ENCODE data around the gene MCF2L2.
"Not testable (repeated sequence)": the region's sequence is repeated elsewhere in the genome, so short reads cannot be mapped to it uniquely, and the experiment has no call there.

Gene MCF2L2

DNA sequence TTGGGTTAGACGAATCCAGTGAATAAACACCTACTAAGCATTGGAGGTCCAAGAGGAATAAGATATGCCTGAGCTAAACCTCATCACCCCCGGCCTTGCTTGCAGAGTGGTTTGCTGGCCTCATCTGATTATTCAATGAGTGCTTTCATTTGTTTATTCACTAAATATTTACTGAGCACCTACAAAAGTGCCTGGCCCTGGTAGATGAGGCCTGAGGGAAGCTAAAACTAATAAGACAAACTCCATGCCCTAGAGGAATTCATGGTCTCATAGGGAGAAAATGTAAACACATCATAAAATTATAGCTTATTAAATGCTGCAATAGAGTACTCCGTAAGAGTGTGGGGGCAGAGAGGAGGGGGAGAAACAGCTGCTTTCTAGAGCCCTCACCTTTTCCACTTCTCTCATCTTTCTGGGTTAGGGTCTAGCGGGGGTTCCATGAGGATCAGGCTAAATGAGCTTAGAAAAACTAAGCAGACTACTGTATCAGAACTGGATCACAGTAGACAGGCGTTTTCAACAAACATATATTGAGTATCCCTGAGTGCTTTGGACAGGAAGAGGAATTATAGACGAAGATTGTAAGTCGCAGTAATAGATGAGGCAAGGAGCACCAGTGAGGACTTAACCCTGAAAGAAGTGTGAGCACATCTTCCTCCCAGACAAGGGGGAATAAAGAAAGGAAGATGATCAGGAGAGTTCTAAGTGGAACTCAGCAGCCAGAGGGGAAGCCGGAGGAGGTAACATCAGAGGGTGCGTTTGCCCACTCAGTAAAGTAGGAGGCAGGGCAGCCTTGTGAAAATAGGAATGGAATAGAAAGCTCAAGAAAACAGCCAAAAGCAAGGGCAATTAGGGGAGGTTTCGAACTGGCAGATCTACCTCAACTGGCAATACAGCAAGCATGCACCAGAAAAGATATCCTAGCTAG is 234.4 kb downstream of the MCF2L2 start:
- no peak for DNase-seq

DNA sequence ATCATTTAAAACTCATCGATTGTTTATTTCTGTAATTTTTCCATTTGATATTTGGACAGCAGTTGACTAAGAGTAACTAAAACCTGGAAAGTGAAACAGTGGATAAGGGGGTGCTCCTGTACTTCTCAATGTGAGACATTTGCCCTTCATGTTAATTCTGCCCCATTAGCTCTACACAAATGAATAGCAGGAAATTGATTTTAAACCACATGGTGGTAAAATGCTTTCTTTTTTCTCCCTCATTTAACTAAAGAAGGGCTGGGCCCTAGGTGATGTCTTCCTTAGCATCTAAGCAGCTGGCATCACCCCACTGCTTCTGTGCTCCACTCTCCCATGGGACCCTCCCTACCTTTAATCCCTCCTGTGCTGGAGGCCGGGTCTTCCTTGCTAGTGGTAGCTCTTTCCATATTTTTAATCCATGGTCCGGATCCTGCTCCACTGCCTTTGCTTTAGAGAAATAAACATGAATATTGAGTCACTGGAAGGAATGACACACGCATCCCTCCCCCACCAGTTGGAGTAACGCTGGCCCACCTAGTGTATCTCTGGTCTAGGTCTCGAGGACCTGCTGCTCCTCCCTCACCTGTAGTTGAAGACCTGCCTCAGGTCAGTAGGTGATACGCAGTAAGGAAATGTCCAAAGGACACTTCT is 235.6 kb downstream of the MCF2L2 start:
- DNase-seq = no peak

DNA sequence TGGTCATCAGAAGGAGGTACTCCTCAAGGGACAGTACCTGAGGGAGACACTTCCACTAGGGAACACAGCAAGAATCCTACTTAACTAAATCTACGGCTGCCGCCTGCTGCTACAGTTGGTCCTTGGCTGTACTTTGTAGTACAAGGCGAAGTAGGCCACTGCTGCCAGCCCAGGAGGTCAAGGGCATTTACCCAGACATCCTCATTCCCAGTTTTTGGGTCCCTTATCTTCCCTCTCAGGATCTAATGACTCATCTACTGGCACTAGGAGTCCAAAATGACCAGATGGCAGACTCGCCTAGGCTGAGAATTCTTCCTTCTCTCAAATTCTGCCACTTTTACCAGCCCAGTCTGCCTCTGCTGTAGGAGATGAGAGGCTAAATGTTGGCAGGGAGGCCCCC is 238.8 kb downstream of the MCF2L2 start:
- no peak for DNase-seq

DNA sequence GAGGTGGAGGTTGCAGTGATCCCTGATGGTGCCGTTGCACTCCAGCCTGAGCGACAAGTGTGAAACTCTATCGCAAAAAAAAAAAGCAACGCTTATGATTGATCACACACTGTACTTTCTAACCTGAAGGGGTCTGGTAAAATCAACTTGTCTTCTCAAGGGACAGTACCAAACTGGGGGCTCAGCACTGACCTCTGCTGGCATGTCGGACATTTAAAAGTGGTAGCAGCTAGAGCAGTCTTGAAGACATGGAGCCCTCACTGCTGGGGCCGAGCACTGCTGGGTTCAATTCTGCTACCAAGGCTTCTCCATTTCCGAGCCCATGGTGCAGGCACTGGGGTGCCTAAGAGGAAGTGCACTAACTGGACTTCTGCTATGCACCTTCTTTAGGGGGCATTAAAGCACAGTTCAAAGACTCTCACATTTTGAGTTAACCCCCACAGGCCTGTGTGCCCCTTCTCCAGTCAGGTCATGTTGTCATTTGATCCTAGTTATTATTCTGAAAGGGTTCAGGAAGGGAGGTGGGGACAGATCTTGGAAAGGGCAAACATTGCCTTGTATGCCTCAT is 239.4 kb downstream of the MCF2L2 start:
- peak; percentile 34 for DNase-seq

DNA sequence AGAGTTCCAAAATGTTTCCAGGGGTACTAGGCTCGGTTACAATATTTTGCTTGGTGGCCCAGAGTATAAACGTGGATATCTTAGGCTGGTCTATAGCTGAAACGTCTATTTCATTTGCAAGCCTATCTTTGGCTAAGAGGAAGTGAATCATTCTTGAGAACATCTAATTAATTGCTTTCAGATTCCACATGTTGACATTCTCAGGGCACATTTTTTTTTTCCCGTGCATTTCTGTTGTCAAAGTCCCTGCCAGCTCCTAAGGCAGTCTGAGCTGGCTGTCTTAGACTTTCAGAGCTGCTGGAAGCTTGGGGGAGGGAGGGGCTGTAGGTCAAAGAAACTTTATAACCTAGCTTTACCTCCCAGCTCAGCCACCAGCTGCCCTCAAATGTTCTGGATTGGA is 242.7 kb downstream of the MCF2L2 start:
- DNase-seq = no peak

DNA sequence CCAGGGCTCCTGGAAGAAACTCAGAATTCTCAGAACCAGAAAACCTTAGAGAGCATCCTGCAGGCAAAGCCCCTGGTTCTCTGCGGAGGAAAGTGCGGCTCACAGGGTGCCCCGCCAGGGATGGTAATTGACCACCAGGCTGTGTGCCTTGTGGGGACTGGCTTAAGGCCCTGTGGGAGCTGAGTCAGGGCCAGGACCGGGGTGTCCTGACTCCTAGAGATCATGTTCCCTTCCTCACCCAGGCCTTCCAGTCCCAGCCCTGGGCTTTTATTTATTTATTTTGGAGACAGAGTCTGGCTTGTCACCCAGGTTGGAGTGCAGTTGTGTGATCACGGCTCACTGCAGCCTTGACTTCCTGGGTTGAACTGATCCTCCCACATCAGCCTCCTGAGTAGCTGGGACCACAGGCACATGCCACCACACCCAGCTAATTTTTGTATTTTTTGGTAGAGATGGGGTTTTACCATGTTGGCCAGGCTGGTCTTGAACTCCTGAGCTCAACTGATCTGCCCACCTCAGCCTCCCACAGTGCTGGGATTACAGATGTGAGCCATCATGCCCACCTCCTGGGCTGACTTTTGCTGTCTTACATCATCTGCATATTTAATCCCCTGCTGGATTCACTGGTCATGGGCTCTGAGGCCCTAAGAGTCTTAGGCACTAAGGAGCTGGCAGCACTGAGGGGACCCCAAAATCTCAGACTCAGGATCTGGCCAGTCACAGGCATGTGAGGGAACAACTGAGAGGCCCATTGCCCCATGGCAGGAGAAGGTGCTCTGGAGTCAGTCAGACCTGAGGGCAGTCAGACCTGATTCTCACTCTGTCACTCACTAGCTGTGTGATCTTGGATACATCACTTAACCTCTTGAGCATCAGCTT is 245.4 kb downstream of the MCF2L2 start:
- no peak for DNase-seq

DNA sequence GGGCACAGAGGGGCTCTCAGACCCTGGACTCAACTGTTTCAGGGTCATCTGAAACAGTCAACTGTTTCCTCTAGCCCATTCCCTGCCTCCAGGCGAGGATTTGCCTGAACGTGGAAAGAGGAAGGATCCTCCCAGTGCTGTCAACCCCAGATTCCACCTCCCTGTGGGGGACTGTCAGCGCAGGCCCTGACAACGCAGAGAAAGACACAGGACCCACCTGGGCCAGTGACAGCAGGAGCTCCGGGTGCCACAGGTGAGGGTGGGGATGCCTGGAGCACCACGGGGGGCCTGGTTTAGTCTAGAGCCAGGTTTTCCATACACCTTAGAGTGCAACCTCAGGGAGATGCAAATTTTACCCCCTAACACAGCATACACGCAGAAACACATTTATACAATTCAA is 246.3 kb downstream of the MCF2L2 start:
- DNase-seq = no peak

DNA sequence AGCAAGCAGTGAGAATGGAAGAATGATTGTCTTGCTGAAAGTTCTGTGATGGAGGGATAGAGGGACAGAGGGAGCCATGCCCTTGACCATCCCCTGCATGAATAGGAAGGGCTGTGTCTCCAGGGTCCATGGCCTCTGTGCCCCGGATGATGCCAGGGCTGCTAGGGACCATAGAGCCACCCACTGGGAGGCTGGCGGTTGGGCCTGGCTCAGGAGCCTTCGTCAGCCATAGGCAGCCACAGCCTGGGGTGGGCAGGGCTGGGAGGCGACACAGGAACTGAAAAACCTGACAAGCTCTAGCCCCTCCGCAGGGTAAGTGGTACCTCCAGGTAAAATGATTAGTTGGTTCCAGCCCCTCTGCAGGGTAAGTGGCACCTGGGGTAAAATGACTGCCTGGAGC is 246.8 kb downstream of the MCF2L2 start:
- no peak for DNase-seq

DNA sequence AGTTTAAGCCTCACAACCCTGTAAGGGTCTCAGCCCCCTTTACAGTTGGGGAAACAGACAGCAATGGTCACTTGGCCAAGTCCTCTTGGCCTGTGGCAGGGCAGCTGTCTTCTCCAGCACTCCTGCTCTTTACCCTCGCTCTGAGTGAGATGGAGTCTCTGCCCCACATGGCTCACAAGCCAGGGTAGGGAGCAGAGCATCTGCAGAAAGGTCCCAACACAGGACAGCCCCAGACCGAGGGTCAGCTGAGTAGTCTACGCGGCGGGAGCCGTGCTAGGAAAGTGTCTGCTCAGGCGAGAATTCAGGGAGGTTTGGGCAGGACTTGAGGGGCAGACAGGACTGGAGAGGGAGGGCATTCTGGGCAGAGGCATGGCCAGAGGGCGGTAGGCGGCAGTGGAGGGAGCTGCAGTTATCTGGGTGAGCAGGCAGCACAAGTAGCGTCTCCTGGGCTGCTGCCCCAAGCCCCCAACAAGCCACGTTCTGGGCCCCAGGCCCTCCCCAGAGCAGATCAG is 247.6 kb downstream of the MCF2L2 start:
- no peak for DNase-seq

DNA sequence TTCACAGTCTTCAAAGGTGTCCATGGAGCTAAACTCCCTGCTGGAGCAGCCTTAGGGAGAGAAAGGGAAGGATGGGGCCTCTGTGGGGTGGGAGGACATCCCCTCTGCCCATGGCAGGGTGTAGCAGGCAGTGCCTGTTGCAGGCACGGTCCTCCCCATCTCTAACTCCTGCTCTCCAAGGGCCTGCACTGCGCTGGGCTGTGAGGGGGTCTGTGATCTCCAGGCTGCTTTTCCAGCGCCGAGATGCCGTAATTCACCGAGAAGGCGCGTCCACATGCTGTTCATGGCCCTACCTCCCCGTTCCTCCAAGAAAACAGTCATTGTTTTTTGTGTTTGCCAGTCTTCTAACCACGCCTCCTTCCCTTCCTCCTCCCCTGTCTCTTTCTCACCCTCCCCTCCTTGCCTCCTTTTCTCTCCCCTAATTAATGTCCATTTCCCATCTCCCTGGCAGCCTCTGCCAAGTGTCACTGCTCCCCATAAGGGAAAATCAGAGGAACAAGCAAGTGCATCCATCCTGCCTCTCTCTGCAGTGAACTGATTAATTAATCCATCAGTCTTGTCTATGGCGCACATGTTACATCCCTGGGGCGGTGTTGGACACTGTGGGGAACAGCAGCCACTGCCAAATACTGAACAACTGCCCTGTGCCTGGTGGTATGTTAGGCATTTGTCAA is 248.2 kb downstream of the MCF2L2 start:
- DNase-seq = no peak

DNA sequence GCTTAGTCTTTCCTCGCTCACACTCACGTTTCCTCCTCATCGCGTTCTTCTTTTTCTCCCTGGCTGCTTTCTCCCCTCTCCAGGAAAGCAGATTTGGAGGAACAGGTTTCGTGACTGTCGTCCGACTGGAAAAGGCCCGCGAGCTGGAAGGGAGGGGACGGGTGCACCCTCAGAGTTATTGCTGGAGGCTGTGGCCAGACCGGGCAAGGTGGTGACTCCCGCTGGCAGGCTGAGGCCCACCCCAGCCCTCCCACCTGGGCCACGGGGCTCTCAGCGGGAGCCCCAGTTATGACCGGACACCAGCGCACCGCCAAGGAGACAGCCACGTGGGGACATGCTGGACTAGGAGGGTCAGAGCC is 248.9 kb downstream of the MCF2L2 start:
- DNase-seq = not testable (repeated sequence)

DNA sequence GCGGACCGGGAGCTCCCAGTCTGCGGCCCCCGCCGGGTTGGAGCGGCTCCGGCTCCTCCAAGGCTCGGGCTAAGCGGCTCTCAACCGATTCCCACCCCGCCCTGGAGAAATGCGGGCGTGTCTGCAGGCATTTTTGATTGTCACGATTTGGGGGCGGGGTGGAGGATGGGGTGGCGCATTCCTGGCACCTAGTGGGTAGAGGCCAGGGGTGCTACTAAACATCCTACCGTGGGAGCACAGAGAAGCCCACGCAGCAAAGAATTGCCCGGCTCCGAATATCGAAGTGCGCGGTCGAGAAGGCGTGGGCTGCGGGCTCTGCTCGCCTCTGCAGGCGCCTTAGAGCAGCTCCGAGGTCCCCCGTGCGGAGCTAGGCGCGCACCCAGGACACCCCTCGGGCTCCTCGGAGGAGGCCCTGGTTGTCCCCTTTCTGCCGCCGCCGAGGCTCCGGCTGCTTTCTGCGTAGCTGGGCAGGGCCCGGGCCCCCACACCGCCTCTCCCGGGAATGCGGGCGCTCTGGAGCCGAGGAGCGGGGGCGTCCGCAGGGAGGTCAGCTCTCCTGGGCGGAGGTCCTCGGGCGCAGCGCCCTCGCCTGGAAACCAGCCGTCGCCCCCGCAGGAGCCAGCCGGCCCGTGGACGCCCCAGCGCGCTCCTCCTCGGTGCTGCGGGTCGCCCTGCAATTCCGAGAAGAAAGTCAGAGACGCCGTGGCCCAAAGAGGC is 249.4 kb downstream of the MCF2L2 start:
- no peak for DNase-seq

DNA sequence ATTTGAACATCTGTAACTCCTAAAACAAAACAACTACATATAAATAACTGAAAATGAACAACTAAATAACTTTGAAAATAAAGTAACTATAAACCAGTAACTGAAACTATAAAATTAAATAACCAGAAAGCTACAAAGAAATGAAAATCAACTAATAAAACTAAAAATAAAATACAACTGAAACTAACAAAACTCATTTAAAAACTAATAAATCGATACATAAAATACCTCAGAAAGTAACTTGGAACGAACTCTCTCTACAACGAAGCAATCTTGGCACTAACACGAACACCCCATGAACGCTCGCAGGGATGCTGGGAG is 249.9 kb downstream of the MCF2L2 start:
- DNase-seq = no peak

DNA sequence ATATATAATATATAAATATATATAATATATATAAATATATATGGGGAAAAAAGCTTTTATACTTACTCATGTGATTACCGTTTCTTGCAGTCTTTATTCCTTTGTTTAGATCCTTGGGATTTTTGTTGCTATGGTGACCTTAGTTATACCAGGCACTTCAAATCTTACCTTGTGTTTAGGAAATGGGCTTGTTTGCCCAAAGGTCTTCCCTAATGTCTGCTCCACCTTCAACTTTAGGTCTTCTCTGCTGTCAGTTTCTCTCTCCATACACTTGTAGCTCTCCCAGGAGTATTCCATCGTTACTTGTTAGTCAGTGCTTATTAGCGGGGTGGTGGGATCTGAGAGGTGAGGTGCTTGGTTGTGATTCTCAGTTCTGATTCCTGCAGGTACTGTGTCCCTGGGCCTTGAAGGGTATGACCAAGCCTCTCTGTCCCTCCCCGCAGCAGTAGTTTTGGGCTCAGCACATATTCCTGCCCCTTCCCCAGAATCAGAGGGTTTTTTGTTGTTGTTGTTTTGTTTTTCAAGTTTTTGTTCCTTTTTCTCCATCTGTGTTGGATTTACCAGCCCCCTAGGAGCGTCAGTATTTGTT is 256.3 kb downstream of the MCF2L2 start:
- no peak for DNase-seq

DNA sequence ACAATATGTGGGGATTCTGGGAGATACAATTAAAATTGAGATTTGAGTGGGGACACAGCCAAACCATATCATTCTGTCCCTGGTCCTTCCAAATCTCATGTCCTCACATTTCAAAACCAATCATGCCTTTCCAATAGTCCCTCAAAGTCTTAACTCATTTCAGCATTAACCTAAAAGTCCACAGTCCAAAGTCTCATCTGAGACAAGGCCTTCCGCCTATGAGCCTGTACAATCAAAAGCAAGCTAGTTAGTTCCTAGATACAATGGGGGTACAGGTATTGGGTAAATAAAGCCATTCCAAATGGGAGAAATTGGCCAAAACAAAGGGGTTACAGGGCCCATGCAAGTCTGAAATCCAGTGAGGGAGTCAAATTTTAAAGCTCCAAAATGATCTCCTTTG is 260.4 kb downstream of the MCF2L2 start:
- not testable (repeated sequence) for DNase-seq

DNA sequence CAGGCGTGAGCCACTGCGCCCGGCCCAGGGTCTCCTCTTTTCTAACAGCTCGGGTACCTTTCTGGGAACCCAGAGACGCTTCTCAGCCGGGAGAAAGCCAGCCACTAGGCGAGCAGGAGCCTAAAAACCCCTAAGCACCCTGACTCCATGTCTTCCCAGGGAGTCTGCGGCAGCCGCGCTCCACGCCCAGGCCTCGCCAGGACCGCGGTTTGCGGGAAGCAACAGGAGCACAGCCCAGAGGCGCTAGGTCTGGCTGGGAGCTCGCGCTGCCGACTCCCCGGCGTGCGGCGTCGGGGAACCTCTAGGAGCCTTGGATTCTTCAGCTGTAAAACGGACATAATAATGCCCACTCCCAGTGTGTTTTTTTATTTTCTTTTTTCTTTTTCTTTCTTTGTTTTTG is 264.9 kb downstream of the MCF2L2 start:
- no peak for DNase-seq

DNA sequence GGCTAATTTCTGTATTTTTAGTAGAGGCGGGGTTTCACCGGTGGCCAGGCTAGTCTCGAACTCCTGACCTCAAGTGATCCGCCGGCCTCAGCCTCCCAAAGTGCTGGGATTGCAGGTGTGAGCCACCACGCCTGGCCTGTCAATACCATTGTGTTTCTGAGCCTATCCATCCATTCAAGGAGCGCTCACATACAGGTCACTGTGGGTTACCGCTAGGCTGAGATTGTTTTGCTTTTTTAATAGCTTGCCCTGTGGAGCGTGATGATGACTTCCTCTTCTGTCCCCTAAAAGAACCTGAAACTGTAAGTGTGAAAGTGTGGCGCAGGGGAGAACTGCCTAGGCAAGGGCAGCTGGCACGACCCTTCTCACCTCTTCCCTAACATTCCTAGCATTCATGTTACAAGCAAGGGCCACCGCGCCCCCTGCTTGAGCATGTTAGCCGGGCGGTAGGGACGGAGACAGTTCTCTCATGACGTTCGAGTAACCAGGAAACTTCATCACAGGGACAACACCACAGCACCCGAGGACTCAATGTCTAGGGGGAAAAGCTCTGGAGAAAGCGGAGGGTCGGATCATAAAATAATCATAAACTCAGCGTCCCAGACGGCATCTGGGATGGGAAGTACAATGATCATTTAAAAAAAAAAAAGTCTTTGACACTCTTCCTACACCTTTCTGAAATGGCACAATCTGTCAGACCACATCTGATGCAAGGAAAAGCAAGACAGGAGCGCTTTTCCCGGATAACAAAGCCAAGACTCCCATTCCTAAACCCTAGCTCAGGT is 266.7 kb downstream of the MCF2L2 start:
- DNase-seq = peak; percentile 53

DNA sequence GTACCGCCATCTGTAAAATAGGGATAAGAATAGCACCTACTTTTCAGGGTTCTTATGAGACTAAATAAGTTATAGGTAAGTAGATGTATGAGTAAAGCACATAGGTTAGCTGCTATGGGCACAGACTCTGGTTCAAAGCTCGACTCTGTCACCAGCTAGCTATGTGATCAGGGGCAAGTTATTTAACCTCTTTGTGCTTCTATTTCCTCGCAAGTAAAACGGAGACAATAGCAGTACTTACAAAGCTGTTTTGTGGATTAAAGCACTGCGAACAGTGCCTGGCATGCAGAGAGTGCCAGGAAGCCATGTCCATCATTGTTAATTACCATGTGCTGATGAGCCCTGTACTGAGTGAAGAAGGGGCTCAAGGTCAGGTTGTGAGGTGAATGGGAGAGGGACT is 267.8 kb downstream of the MCF2L2 start:
- DNase-seq = no peak

DNA sequence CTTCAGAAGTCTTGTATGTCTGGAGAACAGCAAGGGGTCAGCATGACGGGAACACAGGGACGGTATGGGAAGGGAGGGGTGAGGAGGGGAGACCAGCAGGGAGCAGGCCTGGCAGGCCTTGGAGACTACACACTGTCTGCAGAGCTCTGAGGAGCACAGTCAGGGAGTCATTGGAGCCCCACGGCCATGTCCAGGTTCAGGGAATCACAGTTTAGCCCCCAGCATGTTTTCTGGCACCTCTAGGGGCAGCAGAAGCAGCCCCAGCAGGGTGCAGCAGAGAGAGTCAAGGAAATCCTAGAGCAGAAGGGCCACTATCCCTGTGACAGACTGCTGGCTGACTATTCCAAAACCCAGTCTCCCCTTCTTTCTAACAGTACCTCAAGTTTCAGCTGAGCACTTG is 269.1 kb downstream of the MCF2L2 start:
- DNase-seq = no peak

DNA sequence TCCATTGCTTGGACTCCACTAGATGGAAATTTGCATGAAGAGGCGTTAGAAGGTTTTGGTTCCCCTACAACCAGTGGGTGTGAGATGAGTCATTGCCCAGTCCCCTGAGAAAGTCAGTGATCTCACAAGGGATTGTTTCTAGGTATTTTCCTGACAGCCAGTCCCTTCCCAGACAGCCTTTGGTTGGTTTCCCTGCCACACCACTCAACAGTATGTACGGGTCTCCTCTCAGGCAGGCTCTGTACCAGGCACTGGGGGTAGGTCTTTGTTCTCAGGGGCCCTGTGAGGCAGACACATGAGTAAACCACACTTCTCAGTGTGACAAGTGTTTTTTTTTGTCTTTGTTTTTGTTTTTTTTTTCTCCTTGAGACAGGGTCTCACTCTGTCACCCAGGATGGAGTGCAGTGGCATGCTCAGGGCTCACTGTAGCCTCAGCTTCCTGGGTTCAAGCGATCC is 269.8 kb downstream of the MCF2L2 start:
- no peak for DNase-seq

All from CD4-positive, alpha-beta T cell treated with Interleukin-15 for 1 hour (primary cell).